Neural cell (in vitro differentiated cells): Measurements from ENCODE around the gene MALL.

Source experiments
- EP300 ChIP-seq: fragments of 450-650 bp; conservative IDR thresholded peaks from 2 replicates; pipeline ENCODE4 v1.6.1; 2014; ENCODE audit warnings: antibody characterized with exemption, mild to moderate bottlenecking, moderate library complexity; ENCODE audit not compliant: poor library complexity, severe bottlenecking
- EZH2 ChIP-seq: fragments of 200-600, 300-800 bp; shearing (Covaris generic), sonication (generic); IDR thresholded peaks from 2 replicates; pipeline ENCODE4 v1.6.1; 2014; ENCODE audit warnings: antibody characterized with exemption, low read length, borderline replicate concordance, mild to moderate bottlenecking; ENCODE audit not compliant: insufficient read depth, poor library complexity, severe bottlenecking
- MXI1 ChIP-seq: fragments of 450-650 bp; conservative IDR thresholded peaks from 2 replicates; pipeline ENCODE4 v1.6.1; 2014; ENCODE audit warnings: antibody characterized with exemption, mild to moderate bottlenecking; ENCODE audit not compliant: poor library complexity, severe bottlenecking
- POLR2AphosphoS5 ChIP-seq: IDR thresholded peaks from 2 replicates; pipeline ENCODE4 v1.6.1; 2012
- TAF1 ChIP-seq: IDR thresholded peaks from 2 replicates; pipeline ENCODE4 v1.6.1; 2012; ENCODE audit warnings: low read depth
- TF ChIP-seq, protein P1 (sequence below): fragments of 450-650 bp; IDR thresholded peaks from 2 replicates; pipeline ENCODE4 v1.5.1; 2014; ENCODE audit warnings: antibody characterized with exemption, mild to moderate bottlenecking, moderate library complexity; ENCODE audit not compliant: poor library complexity, severe bottlenecking
- TF ChIP-seq, protein P2 (sequence below): IDR thresholded peaks from 2 replicates; pipeline ENCODE4 v1.6.1; 2012; ENCODE audit warnings: borderline replicate concordance

DNA sequence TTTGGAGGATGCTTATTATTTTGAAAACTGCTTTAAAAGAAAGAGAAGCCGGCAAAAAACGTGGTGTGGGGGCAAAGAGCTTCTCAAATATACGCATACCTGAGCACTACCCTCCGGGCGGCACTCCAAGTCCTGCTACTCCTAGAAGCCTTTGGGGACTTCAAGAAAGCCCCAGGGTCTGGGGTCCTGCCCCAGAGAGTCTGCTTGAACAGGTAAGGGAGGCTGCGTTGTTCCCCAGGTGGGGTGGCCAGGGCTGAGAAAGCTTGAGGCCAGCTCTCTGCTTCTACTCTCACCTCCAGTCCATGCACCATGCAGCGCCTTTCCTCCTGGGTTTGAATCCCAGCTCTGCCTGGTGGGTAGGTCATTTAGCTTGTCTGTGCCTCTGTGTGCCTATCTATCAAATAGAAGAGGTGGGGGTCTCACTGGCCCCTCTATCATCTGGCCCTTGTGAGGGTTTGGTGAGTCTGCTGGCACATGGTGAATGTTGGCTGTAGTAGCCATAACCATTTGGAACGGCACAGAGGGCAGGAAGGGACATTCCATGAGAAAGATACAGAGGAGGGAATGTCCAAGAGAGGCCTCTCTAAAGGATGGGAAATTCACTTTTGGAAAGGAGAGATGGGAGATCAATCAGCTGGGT, 19.5 kb downstream of the MALL start:
- TF ChIP-seq, protein P1, sequence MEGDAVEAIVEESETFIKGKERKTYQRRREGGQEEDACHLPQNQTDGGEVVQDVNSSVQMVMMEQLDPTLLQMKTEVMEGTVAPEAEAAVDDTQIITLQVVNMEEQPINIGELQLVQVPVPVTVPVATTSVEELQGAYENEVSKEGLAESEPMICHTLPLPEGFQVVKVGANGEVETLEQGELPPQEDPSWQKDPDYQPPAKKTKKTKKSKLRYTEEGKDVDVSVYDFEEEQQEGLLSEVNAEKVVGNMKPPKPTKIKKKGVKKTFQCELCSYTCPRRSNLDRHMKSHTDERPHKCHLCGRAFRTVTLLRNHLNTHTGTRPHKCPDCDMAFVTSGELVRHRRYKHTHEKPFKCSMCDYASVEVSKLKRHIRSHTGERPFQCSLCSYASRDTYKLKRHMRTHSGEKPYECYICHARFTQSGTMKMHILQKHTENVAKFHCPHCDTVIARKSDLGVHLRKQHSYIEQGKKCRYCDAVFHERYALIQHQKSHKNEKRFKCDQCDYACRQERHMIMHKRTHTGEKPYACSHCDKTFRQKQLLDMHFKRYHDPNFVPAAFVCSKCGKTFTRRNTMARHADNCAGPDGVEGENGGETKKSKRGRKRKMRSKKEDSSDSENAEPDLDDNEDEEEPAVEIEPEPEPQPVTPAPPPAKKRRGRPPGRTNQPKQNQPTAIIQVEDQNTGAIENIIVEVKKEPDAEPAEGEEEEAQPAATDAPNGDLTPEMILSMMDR: no peak
- TF ChIP-seq EP300: no peak
- TF ChIP-seq, protein P2, sequence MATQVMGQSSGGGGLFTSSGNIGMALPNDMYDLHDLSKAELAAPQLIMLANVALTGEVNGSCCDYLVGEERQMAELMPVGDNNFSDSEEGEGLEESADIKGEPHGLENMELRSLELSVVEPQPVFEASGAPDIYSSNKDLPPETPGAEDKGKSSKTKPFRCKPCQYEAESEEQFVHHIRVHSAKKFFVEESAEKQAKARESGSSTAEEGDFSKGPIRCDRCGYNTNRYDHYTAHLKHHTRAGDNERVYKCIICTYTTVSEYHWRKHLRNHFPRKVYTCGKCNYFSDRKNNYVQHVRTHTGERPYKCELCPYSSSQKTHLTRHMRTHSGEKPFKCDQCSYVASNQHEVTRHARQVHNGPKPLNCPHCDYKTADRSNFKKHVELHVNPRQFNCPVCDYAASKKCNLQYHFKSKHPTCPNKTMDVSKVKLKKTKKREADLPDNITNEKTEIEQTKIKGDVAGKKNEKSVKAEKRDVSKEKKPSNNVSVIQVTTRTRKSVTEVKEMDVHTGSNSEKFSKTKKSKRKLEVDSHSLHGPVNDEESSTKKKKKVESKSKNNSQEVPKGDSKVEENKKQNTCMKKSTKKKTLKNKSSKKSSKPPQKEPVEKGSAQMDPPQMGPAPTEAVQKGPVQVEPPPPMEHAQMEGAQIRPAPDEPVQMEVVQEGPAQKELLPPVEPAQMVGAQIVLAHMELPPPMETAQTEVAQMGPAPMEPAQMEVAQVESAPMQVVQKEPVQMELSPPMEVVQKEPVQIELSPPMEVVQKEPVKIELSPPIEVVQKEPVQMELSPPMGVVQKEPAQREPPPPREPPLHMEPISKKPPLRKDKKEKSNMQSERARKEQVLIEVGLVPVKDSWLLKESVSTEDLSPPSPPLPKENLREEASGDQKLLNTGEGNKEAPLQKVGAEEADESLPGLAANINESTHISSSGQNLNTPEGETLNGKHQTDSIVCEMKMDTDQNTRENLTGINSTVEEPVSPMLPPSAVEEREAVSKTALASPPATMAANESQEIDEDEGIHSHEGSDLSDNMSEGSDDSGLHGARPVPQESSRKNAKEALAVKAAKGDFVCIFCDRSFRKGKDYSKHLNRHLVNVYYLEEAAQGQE: no peak
- no peak for TF ChIP-seq TAF1
- TF ChIP-seq POLR2AphosphoS5: no peak
- TF ChIP-seq EZH2: no peak
- TF ChIP-seq MXI1: no peak
